Activated naive CD4-positive, alpha-beta T cell treated with anti-CD3 and anti-CD28 coated beads, Interleukin-2, amount 50 U/mL, for 24 hours (primary cell): ENCODE measurements around the gene ASB5.
"Not testable (repeated sequence)": the region's sequence is repeated elsewhere in the genome, so short reads cannot be mapped to it uniquely, and the experiment has no call there.

Source experiments
- H3K27ac Mint-ChIP-seq: one replicate; pipeline ENCODE4 v1.8.0; 2021; ENCODE audit warnings: mild to moderate bottlenecking, mixed read lengths
- H3K27me3 Mint-ChIP-seq: one replicate; pipeline ENCODE4 v1.8.0; 2021; ENCODE audit warnings: mixed read lengths
- H3K36me3 Mint-ChIP-seq: one replicate; pipeline ENCODE4 v1.8.0; 2021; ENCODE audit warnings: mixed read lengths
- H3K4me1 Mint-ChIP-seq: one replicate; pipeline ENCODE4 v1.8.0; 2021; ENCODE audit warnings: mixed read lengths
- H3K4me3 Mint-ChIP-seq: one replicate; pipeline ENCODE4 v1.8.0; 2021; ENCODE audit warnings: mild to moderate bottlenecking, mixed read lengths
- H3K9me3 Mint-ChIP-seq: one replicate; pipeline ENCODE4 v1.8.0; 2021; ENCODE audit warnings: mixed read lengths

Gene ASB5

GRCh38 chr4:176261018-176261417, 8.0 kb downstream of the ASB5 start:
- Mint-ChIP-seq H3K36me3 (no peaks in the 10 kb centered on the region), H3K4me1 (no peaks in the 10 kb centered on the region), H3K27me3 (peaks cover 3% of the 10 kb centered on the region), H3K27ac (no peak overlapping the region), H3K9me3 (no peaks in the 10 kb centered on the region), H3K4me3 (no peak overlapping the region)

GRCh38 chr4:176259330-176260090, 9.5 kb downstream of the ASB5 start:
- H3K27me3 Mint-ChIP-seq, result peaks cover 3% of the 10 kb centered on the region
- H3K27ac Mint-ChIP-seq, result no peak overlapping the region
- no peaks in the 10 kb centered on the region for H3K4me1 Mint-ChIP-seq
- no peaks in the 10 kb centered on the region for H3K9me3 Mint-ChIP-seq
- H3K4me3 Mint-ChIP-seq, result no peak overlapping the region
- H3K36me3 Mint-ChIP-seq, result no peaks in the 10 kb centered on the region

- H3K27ac Mint-ChIP-seq, result no peak overlapping the region
- H3K27me3 Mint-ChIP-seq, result peaks cover 3% of the 10 kb centered on the region
- no peaks in the 10 kb centered on the region for H3K9me3 Mint-ChIP-seq
- no peak overlapping the region for H3K4me3 Mint-ChIP-seq
- H3K4me1 Mint-ChIP-seq, result no peaks in the 10 kb centered on the region
- H3K36me3 Mint-ChIP-seq, result no peaks in the 10 kb centered on the region
Observed at GRCh38 chr4:176258135-176258534, 10.9 kb downstream of the ASB5 start.

GRCh38 chr4:176256921-176257320, 12.1 kb downstream of the ASB5 start:
- H3K27ac Mint-ChIP-seq, result no peak overlapping the region
- no peaks in the 10 kb centered on the region for H3K36me3 Mint-ChIP-seq
- no peaks in the 10 kb centered on the region for H3K4me1 Mint-ChIP-seq
- H3K27me3 Mint-ChIP-seq, result peaks cover 3% of the 10 kb centered on the region
- H3K4me3 Mint-ChIP-seq, result no peak overlapping the region
- no peaks in the 10 kb centered on the region for H3K9me3 Mint-ChIP-seq

- H3K36me3 Mint-ChIP-seq, result no peaks in the 10 kb centered on the region
- H3K27me3 Mint-ChIP-seq, result peaks cover 2% of the 10 kb centered on the region
- H3K9me3 Mint-ChIP-seq, result no peaks in the 10 kb centered on the region
- no peaks in the 10 kb centered on the region for H3K4me1 Mint-ChIP-seq
- H3K4me3 Mint-ChIP-seq, result no peak overlapping the region
- H3K27ac Mint-ChIP-seq, result no peak overlapping the region
Observed at GRCh38 chr4:176242764-176243347, 26.2 kb downstream of the ASB5 start.

GRCh38 chr4:176241703-176242102, 27.3 kb downstream of the ASB5 start:
- H3K36me3 Mint-ChIP-seq, result no peaks in the 10 kb centered on the region
- H3K4me3 Mint-ChIP-seq, result no peak overlapping the region
- no peaks in the 10 kb centered on the region for H3K4me1 Mint-ChIP-seq
- H3K9me3 Mint-ChIP-seq, result no peaks in the 10 kb centered on the region
- H3K27me3 Mint-ChIP-seq, result peaks cover 3% of the 10 kb centered on the region
- no peak overlapping the region for H3K27ac Mint-ChIP-seq

GRCh38 chr4:176238826-176239225, 30.2 kb downstream of the ASB5 start:
- peaks cover 3% of the 10 kb centered on the region for H3K27me3 Mint-ChIP-seq
- no peaks in the 10 kb centered on the region for H3K9me3 Mint-ChIP-seq
- no peaks in the 10 kb centered on the region for H3K36me3 Mint-ChIP-seq
- no peak overlapping the region for H3K27ac Mint-ChIP-seq
- H3K4me1 Mint-ChIP-seq, result no peaks in the 10 kb centered on the region
- H3K4me3 Mint-ChIP-seq, result no peak overlapping the region

- Mint-ChIP-seq H3K27me3 (peaks cover 5% of the 10 kb centered on the region), H3K36me3 (no peaks in the 10 kb centered on the region), H3K4me1 (no peaks in the 10 kb centered on the region)
Observed at GRCh38 chr4:176238157-176238610, 30.8 kb downstream of the ASB5 start.

GRCh38 chr4:176236946-176237345, 32.1 kb downstream of the ASB5 start:
- peaks cover 5% of the 10 kb centered on the region for H3K27me3 Mint-ChIP-seq
- H3K4me3 Mint-ChIP-seq, result no peak overlapping the region

More at GRCh38 chr4:176238157-176238610, 30.8 kb downstream of the ASB5 start:
- Mint-ChIP-seq H3K4me3 (no peak overlapping the region), H3K27ac (no peak overlapping the region), H3K9me3 (no peaks in the 10 kb centered on the region)

GRCh38 chr4:176230836-176231235, 38.2 kb downstream of the ASB5 start:
- Mint-ChIP-seq H3K36me3 (no peaks in the 10 kb centered on the region), H3K27me3 (peaks cover 6% of the 10 kb centered on the region), H3K27ac (no peak overlapping the region), H3K4me1 (no peaks in the 10 kb centered on the region), H3K4me3 (no peak overlapping the region), H3K9me3 (no peaks in the 10 kb centered on the region)

More at GRCh38 chr4:176236946-176237345, 32.1 kb downstream of the ASB5 start:
- no peaks in the 10 kb centered on the region for H3K4me1 Mint-ChIP-seq
- H3K36me3 Mint-ChIP-seq, result no peaks in the 10 kb centered on the region
- no peaks in the 10 kb centered on the region for H3K9me3 Mint-ChIP-seq
- H3K27ac Mint-ChIP-seq, result no peak overlapping the region

- peaks cover 7% of the 10 kb centered on the region for H3K27me3 Mint-ChIP-seq
- H3K4me3 Mint-ChIP-seq, result no peak overlapping the region
- H3K9me3 Mint-ChIP-seq, result no peaks in the 10 kb centered on the region
- no peak overlapping the region for H3K27ac Mint-ChIP-seq
- H3K36me3 Mint-ChIP-seq, result no peaks in the 10 kb centered on the region
- H3K4me1 Mint-ChIP-seq, result no peaks in the 10 kb centered on the region
Observed at GRCh38 chr4:176229645-176230044, 39.4 kb downstream of the ASB5 start.

GRCh38 chr4:176226736-176227135, 42.3 kb downstream of the ASB5 start:
- Mint-ChIP-seq H3K4me1 (no peaks in the 10 kb centered on the region), H3K27me3 (peaks cover 5% of the 10 kb centered on the region), H3K36me3 (no peaks in the 10 kb centered on the region), H3K9me3 (no peaks in the 10 kb centered on the region), H3K4me3 (no peak overlapping the region), H3K27ac (no peak overlapping the region)

GRCh38 chr4:176223561-176223960, 45.5 kb downstream of the ASB5 start:
- Mint-ChIP-seq H3K27ac (no peak overlapping the region), H3K36me3 (no peaks in the 10 kb centered on the region), H3K4me3 (no peak overlapping the region), H3K27me3 (peaks cover 2% of the 10 kb centered on the region), H3K4me1 (no peaks in the 10 kb centered on the region), H3K9me3 (no peaks in the 10 kb centered on the region)

GRCh38 chr4:176222149-176222548, 46.9 kb downstream of the ASB5 start:
- no peaks in the 10 kb centered on the region for H3K4me1 Mint-ChIP-seq
- no peak overlapping the region for H3K27ac Mint-ChIP-seq
- no peaks in the 10 kb centered on the region for H3K9me3 Mint-ChIP-seq
- no peaks in the 10 kb centered on the region for H3K36me3 Mint-ChIP-seq
- no peak overlapping the region for H3K4me3 Mint-ChIP-seq
- H3K27me3 Mint-ChIP-seq, result peaks cover 2% of the 10 kb centered on the region

- Mint-ChIP-seq H3K27ac (no peak overlapping the region), H3K9me3 (no peaks in the 10 kb centered on the region)
Observed at GRCh38 chr4:176217510-176217909, 51.5 kb downstream of the ASB5 start.

GRCh38 chr4:176212351-176212750, 56.7 kb downstream of the ASB5 start:
- not testable (repeated sequence) for H3K9me3 Mint-ChIP-seq, H3K4me3 Mint-ChIP-seq, H3K27ac Mint-ChIP-seq, H3K4me1 Mint-ChIP-seq, H3K36me3 Mint-ChIP-seq, H3K27me3 Mint-ChIP-seq

More at GRCh38 chr4:176217510-176217909, 51.5 kb downstream of the ASB5 start:
- no peaks in the 10 kb centered on the region for H3K4me1 Mint-ChIP-seq
- H3K27me3 Mint-ChIP-seq, result peaks cover under 1% of the 10 kb centered on the region
- no peaks in the 10 kb centered on the region for H3K36me3 Mint-ChIP-seq
- no peak overlapping the region for H3K4me3 Mint-ChIP-seq
